Subcutaneous adipose tissue (tissue), 4 donors: Measurements from ENCODE around the gene PTPRQ. TPM values are rescaled to one million over a fixed set of nuclear protein-coding genes. Genes with fewer than 3 reads are reported as not detected.

ENCODE experiments used
- total RNA-seq, 4 donors: library from RNA; depleted of rRNA; stranded (reverse); fragments of >200 nt; gene quantifications; one replicate each; pipeline ENCODE4 v1.1.0, GENCODE V29; 2016
- TF ChIP-seq, protein P1 (sequence below): fragments of 450-650 bp; IDR thresholded peaks from one replicate; pipeline ENCODE4 v1.5.1; 2016; ENCODE audit warnings: low read depth, mild to moderate bottlenecking, control low read depth, antibody characterized with exemption, moderate library complexity

Gene PTPRQ
- total RNA-seq, 4 donors from 2014 or later = 0.34 to 5.5 (median 2.2) TPM

GRCh38 chr12:80690513-80690912 is 246.5 kb downstream of the PTPRQ start:
- TF ChIP-seq, protein P1, sequence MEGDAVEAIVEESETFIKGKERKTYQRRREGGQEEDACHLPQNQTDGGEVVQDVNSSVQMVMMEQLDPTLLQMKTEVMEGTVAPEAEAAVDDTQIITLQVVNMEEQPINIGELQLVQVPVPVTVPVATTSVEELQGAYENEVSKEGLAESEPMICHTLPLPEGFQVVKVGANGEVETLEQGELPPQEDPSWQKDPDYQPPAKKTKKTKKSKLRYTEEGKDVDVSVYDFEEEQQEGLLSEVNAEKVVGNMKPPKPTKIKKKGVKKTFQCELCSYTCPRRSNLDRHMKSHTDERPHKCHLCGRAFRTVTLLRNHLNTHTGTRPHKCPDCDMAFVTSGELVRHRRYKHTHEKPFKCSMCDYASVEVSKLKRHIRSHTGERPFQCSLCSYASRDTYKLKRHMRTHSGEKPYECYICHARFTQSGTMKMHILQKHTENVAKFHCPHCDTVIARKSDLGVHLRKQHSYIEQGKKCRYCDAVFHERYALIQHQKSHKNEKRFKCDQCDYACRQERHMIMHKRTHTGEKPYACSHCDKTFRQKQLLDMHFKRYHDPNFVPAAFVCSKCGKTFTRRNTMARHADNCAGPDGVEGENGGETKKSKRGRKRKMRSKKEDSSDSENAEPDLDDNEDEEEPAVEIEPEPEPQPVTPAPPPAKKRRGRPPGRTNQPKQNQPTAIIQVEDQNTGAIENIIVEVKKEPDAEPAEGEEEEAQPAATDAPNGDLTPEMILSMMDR = no peak

DNA sequence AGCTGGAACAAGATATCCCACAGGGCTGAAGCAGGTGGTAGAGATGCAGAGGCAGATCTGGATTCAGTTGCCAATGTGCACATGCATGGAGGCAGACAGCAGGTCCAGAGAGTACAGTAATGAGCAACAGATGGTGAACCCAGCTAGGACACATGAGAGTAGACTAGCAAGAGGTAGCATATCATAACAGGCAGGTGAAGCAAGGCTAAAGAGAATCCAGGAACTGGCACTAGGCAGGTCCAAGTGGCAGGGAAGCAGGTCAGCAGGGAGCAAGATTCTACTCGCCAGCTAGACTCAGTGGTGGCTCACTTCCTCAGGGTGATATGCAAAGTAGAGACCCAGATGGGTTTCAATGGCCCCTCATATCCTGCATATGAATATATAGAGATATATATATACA is 248.1 kb downstream of the PTPRQ start:
- TF ChIP-seq, protein P1 = no peak

- TF ChIP-seq, protein P1 = no peak
Observed at GRCh38 chr12:80697270-80697887, 253.3 kb downstream of the PTPRQ start.

- TF ChIP-seq, protein P1 = no peak
Observed at GRCh38 chr12:80698256-80698655, 254.2 kb downstream of the PTPRQ start.

DNA sequence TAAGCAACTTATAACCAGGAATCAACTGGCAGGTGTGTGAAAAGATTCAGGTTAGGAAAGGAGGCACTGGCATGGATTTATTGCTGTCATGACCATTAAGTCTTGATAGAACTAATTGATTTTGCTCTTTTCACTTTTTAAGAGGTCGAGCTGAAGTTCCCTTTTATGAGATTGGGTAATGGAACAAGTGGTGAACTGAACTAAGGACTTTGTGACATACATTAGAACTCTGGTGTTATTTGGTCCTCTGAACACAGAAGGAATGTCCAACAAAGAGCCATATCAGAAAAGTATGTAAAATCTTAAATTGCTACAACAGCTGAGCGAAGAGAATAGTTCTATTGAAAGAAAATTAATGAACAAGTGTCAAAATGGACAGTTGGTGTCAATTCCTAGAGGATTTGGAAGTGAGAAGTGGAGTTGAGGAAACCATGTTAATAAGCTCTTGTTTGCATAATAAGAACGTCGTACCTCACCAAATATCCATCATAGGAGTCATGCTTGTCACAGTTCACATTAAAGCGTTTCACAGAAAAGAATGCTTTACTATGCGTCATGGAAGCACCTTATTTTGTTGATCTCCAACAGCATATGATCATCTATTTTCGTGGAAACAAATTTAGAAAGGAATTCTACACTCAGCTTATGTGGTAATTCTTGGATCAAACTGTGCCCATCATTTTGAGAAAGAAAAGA is 255.0 kb downstream of the PTPRQ start:
- TF ChIP-seq, protein P1 = no peak

GRCh38 chr12:80700327-80700726 is 256.3 kb downstream of the PTPRQ start:
- TF ChIP-seq, protein P1 = no peak

DNA sequence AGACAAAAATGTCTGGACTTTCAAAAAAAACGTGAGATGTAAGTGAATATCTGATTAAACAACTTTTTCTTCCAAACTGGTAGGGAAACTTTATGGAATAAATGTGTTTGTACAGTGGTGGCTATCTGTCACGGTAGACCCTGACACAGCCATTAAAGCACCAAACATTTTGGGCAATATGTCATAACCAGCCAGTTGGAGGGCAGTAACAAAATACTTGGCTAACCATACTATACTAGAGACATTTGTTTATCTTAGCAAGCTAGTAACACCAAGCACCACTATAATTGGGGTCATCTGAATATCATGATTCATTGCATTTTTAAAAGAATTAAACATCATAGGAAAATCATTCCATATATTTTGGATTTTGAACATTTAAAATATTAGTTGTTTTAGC is 257.4 kb downstream of the PTPRQ start:
- TF ChIP-seq, protein P1 = no peak
